BJ (cell line): Measurements from ENCODE around the gene CD101. TPM values are rescaled to one million over a fixed set of nuclear protein-coding genes. Genes with fewer than 3 reads are reported as not detected.
A peak's percentile ranks its signal among the peaks of the same experiment; 100 is the strongest.

Source experiments
- CTCF ChIA-PET: fragments of 350-600 bp; formaldehyde crosslinking; extraction: SDS; loops from one replicate; lab custom pipeline; 2021; ENCODE audit warnings: antibody characterized with exemption, inconsistent platforms; lab: Yijun Ruan, JAX
- POLR2A ChIA-PET: fragments of 300-600 bp; sonication (Branson Sonifier 250); formaldehyde crosslinking; extraction: SDS; loops from one replicate; lab custom pipeline; 2021; ENCODE audit warnings: antibody characterized with exemption; lab: Charles Lee
- DNase-seq: peaks from one replicate; pipeline ENCODE4 v3.0.0-alpha.2; 2011; ENCODE audit warnings: low read depth
- H3K27me3 ChIP-seq: 2 replicates; pipeline ENCODE4 v1.6.0; 2011; ENCODE audit warnings: low read length; ENCODE audit not compliant: control insufficient read depth, insufficient read depth
- H3K36me3 ChIP-seq: 2 replicates; pipeline ENCODE4 v1.5.1; 2011; ENCODE audit warnings: low read length; ENCODE audit not compliant: control insufficient read depth, insufficient read depth
- H3K4me3 ChIP-seq: 2 replicates; pipeline ENCODE4 v1.5.1; 2011; ENCODE audit warnings: low read depth, mild to moderate bottlenecking, control low read depth, low read length
- CTCF ChIP-seq: IDR thresholded peaks from 2 replicates; pipeline ENCODE4 v1.5.1; 2011; ENCODE audit warnings: low read depth, mild to moderate bottlenecking, control low read depth, inconsistent platforms, low read length, moderate library complexity; ENCODE audit not compliant: insufficient read depth
- polyA plus RNA-seq: library from polyadenylated mRNA; depleted of rRNA; stranded (reverse); fragments of >200 nt; gene quantifications from 2 replicates; pipeline ENCODE4 v1.2.3, GENCODE V29; 2011

The CD101 gene
- polyA plus RNA-seq, 1 experiment = 0.12 TPM

- Histone ChIP-seq H3K36me3 (no peaks in the 10 kb centered on the region), H3K4me3 (no peak overlapping the region), H3K27me3 (no peaks in the 10 kb centered on the region)
- TF ChIP-seq CTCF = no peak
- POLR2A ChIA-PET = no interaction called here
- no peak for DNase-seq
- CTCF ChIA-PET = interaction anchor here (0.8 to 2.2 kb wide), 6 partner anchors 10 to 338 kb away, joined by 3 to 7 read pairs (median 4); no protein-coding TSS in a partner anchor
These were observed 60.4 kb downstream of the CD101 start for GRCh38 chr1:117061986-117062415.

GRCh38 chr1:117066367-117066766 lies 64.8 kb downstream of the CD101 start:
- ChIA-PET POLR2A (no interaction called here), CTCF (interaction anchor here (0.6 to 12.2 kb wide), 8 partner anchors 54 to 509 kb away, joined by 3 to 185 read pairs (median 8); partner anchors contain the start of gene TRIM45)
- no peak for DNase-seq
- no peak overlapping the region for H3K4me3 ChIP-seq
- no peak for TF ChIP-seq CTCF
- no peaks in the 10 kb centered on the region for H3K27me3 ChIP-seq
- H3K36me3 ChIP-seq = no peaks in the 10 kb centered on the region; the same call in 1 of the 2 replicates

GRCh38 chr1:117067533-117068370 lies 66.2 kb downstream of the CD101 start:
- CTCF ChIA-PET = interaction anchor here (0.6 to 12.2 kb wide), 32 partner anchors 10 to 691 kb away, joined by 3 to 185 read pairs (median 5); partner anchors contain the start of gene TRIM45

GRCh38 chr1:117068580-117068979 lies 67.0 kb downstream of the CD101 start:
- ChIA-PET CTCF (interaction anchor here (0.6 to 12.2 kb wide), 27 partner anchors 9 to 690 kb away, joined by 3 to 185 read pairs (median 5); partner anchors contain the start of gene TRIM45), POLR2A (interaction anchor here (0.7 kb wide), 1 partner anchor 918 kb away, joined by 3 read pairs; no protein-coding TSS in a partner anchor)
- TF ChIP-seq CTCF = no peak
- Histone ChIP-seq H3K36me3 (no peaks in the 10 kb centered on the region; the same call in 1 of the 2 replicates), H3K4me3 (no peak overlapping the region), H3K27me3 (no peaks in the 10 kb centered on the region)
- no peak for DNase-seq

More at GRCh38 chr1:117067533-117068370, 66.2 kb downstream of the CD101 start:
- no peaks in the 10 kb centered on the region; the same call in 1 of the 2 replicates for H3K36me3 ChIP-seq
- H3K4me3 ChIP-seq = no peak overlapping the region
- no peaks in the 10 kb centered on the region for H3K27me3 ChIP-seq
- POLR2A ChIA-PET = no interaction called here
- no peak for DNase-seq
- peak; percentile 76 for TF ChIP-seq CTCF
